ENCODE measurements around the gene FIS1.

Gene FIS1

DNA sequence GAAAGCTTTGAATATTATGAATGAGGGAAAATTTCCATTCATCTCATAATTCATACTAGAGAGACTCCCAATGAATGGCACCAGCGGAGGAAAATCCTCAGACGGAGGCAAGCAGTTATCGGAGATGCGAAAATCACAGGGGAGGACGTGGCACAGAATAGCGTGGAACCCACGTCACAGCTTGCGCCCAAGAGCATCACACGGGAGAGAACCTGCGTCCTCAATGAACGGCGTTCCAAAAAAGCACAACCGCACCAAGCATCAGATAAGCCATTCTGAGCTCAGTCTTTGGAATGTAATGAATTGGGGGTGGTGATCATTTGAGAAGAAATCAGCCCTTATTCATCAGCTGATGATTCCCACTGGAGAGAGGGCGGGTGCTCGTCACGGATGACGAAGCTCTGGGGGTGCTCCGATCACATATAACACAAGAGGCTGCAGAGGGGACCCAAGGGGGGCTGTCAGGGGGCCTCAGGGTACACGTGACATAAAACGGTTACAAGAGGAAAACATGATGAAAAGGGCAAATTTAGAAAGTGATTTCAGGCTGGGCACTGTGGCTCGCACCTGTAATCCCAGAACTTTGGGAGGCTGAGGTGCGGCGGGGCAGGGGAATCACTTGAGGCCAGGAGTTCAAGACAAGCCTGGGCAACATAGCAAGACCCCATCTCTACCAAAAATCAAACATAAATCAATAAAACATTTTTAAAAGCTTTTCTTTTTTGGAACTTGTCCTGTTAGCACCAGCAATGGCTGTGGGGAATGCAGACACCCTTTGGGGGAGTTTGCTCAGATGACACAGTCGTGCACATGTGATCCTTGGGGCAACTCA is 33.8 kb upstream of the FIS1 start:
- TF ChIP-seq FOXP2 (optimal IDR thresholded peaks at IDR 0.05; ENCODE audit: borderline replicate concordance, extremely low read depth, extremely low read length, insufficient read depth) (no peak), SIN3A (IDR thresholded peaks at IDR 0.05; ENCODE audit: borderline replicate concordance, insufficient read depth, low read length) (no peak), TAF1 (IDR thresholded peaks at IDR 0.05; ENCODE audit: borderline replicate concordance, insufficient read depth, low read length) (no peak)
- TF ChIP-seq, protein P1, sequence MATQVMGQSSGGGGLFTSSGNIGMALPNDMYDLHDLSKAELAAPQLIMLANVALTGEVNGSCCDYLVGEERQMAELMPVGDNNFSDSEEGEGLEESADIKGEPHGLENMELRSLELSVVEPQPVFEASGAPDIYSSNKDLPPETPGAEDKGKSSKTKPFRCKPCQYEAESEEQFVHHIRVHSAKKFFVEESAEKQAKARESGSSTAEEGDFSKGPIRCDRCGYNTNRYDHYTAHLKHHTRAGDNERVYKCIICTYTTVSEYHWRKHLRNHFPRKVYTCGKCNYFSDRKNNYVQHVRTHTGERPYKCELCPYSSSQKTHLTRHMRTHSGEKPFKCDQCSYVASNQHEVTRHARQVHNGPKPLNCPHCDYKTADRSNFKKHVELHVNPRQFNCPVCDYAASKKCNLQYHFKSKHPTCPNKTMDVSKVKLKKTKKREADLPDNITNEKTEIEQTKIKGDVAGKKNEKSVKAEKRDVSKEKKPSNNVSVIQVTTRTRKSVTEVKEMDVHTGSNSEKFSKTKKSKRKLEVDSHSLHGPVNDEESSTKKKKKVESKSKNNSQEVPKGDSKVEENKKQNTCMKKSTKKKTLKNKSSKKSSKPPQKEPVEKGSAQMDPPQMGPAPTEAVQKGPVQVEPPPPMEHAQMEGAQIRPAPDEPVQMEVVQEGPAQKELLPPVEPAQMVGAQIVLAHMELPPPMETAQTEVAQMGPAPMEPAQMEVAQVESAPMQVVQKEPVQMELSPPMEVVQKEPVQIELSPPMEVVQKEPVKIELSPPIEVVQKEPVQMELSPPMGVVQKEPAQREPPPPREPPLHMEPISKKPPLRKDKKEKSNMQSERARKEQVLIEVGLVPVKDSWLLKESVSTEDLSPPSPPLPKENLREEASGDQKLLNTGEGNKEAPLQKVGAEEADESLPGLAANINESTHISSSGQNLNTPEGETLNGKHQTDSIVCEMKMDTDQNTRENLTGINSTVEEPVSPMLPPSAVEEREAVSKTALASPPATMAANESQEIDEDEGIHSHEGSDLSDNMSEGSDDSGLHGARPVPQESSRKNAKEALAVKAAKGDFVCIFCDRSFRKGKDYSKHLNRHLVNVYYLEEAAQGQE (IDR thresholded peaks at IDR 0.05; ENCODE audit: insufficient read depth in 1 of 2, low read depth in 2 of 2, low read length in 2 of 2) = no peak

DNA sequence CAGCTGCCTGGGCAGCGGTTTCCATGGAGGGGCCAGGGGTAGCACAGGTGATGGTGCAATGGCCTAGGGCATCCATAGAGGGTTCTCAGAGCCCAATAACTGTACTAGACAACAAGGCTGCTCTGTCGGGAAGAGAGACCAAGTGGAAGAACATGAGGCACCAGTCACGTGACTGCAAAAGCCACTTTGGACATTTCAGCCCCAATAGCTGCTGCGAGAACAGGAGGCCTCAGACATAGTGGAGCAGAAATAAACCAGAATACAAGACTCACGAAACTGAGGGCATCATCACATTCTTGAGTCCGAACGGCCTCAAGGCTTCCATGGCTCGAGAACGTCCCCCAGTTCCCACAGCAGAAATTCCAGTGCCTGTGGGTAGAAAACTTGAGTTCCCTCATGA is 32.3 kb upstream of the FIS1 start:
- TF ChIP-seq SIN3A (IDR thresholded peaks at IDR 0.05; ENCODE audit: borderline replicate concordance, insufficient read depth, low read length) = no peak
- no peak for TF ChIP-seq FOXP2 (optimal IDR thresholded peaks at IDR 0.05; ENCODE audit: borderline replicate concordance, extremely low read depth, extremely low read length, insufficient read depth)
- TF ChIP-seq POLR2AphosphoS5 (IDR thresholded peaks at IDR 0.05; ENCODE audit: low read depth, low read length) = no peak
- TF ChIP-seq, protein P1 (IDR thresholded peaks at IDR 0.05; ENCODE audit: insufficient read depth in 1 of 2, low read depth in 2 of 2, low read length in 2 of 2) = no peak
- TF ChIP-seq TAF1 (IDR thresholded peaks at IDR 0.05; ENCODE audit: borderline replicate concordance, insufficient read depth, low read length) = no peak

DNA sequence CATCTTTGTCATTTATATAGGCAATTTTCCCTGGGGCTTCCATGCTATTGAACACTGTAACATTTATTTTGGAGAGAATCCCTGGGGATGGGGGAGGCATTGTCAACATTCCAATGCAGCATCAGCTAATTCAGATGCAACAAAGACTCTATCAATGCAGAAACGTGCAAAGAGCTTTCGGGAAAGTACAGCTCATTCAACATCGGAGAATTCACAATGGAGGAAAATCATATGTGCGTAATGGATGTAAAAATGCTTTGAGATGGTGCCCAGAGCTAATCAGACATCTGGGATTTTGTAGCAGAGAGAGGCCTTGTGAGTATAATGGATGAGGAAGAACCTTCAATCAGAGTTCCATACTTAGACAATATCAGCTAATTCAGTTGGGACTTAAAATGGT is 28.3 kb upstream of the FIS1 start:
- TF ChIP-seq, protein P1 (IDR thresholded peaks at IDR 0.05; ENCODE audit: insufficient read depth in 1 of 2, low read depth in 2 of 2, low read length in 2 of 2) = no peak
- TF ChIP-seq SIN3A (IDR thresholded peaks at IDR 0.05; ENCODE audit: borderline replicate concordance, insufficient read depth, low read length) = no peak
- no peak for TF ChIP-seq TAF1 (IDR thresholded peaks at IDR 0.05; ENCODE audit: borderline replicate concordance, insufficient read depth, low read length)
- no peak for TF ChIP-seq FOXP2 (optimal IDR thresholded peaks at IDR 0.05; ENCODE audit: borderline replicate concordance, extremely low read depth, extremely low read length, insufficient read depth)
- no peak for TF ChIP-seq POLR2AphosphoS5 (IDR thresholded peaks at IDR 0.05; ENCODE audit: low read depth, low read length)

DNA sequence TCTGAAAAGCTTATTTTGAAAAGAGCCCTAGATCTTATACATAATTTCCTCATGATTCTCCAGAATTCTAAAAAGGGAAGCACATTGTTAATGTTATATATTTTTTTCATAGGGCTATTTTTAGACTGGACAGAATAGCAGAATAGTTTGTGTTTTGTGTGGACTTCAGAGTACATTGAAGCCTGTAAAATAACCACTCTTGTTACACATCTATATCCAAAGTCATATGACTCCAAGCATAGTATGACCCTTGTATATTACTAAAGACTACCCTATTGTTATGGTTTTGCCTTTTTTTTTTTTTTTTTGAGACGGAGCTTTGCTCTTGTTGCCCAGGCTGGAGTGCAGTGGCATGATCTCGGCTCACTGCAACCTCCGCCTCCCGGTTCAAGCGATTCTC is 26.1 kb upstream of the FIS1 start:
- no peak for TF ChIP-seq POLR2AphosphoS5 (IDR thresholded peaks at IDR 0.05; ENCODE audit: low read depth, low read length)
- TF ChIP-seq, protein P1 (IDR thresholded peaks at IDR 0.05; ENCODE audit: insufficient read depth in 1 of 2, low read depth in 2 of 2, low read length in 2 of 2) = no peak
- no peak for TF ChIP-seq SIN3A (IDR thresholded peaks at IDR 0.05; ENCODE audit: borderline replicate concordance, insufficient read depth, low read length)
- no peak for TF ChIP-seq FOXP2 (optimal IDR thresholded peaks at IDR 0.05; ENCODE audit: borderline replicate concordance, extremely low read depth, extremely low read length, insufficient read depth)
- no peak for TF ChIP-seq TAF1 (IDR thresholded peaks at IDR 0.05; ENCODE audit: borderline replicate concordance, insufficient read depth, low read length)

Data from PFSK-1 (cell line).